ENCODE measurements around the gene MAP7D1.

GRCh38 chr1:36166136-36166535 is 10.2 kb downstream of the MAP7D1 start:
- TF ChIP-seq, protein P1, sequence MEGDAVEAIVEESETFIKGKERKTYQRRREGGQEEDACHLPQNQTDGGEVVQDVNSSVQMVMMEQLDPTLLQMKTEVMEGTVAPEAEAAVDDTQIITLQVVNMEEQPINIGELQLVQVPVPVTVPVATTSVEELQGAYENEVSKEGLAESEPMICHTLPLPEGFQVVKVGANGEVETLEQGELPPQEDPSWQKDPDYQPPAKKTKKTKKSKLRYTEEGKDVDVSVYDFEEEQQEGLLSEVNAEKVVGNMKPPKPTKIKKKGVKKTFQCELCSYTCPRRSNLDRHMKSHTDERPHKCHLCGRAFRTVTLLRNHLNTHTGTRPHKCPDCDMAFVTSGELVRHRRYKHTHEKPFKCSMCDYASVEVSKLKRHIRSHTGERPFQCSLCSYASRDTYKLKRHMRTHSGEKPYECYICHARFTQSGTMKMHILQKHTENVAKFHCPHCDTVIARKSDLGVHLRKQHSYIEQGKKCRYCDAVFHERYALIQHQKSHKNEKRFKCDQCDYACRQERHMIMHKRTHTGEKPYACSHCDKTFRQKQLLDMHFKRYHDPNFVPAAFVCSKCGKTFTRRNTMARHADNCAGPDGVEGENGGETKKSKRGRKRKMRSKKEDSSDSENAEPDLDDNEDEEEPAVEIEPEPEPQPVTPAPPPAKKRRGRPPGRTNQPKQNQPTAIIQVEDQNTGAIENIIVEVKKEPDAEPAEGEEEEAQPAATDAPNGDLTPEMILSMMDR (IDR thresholded peaks at IDR 0.05) = no peak
- no peak for TF ChIP-seq POLR2A (IDR thresholded peaks at IDR 0.05)
